Measurements from ENCODE around the gene FLT4.
"Not testable (repeated sequence)": the region's sequence is repeated elsewhere in the genome, so short reads cannot be mapped to it uniquely, and the experiment has no call there.

FLT4 gene

DNA sequence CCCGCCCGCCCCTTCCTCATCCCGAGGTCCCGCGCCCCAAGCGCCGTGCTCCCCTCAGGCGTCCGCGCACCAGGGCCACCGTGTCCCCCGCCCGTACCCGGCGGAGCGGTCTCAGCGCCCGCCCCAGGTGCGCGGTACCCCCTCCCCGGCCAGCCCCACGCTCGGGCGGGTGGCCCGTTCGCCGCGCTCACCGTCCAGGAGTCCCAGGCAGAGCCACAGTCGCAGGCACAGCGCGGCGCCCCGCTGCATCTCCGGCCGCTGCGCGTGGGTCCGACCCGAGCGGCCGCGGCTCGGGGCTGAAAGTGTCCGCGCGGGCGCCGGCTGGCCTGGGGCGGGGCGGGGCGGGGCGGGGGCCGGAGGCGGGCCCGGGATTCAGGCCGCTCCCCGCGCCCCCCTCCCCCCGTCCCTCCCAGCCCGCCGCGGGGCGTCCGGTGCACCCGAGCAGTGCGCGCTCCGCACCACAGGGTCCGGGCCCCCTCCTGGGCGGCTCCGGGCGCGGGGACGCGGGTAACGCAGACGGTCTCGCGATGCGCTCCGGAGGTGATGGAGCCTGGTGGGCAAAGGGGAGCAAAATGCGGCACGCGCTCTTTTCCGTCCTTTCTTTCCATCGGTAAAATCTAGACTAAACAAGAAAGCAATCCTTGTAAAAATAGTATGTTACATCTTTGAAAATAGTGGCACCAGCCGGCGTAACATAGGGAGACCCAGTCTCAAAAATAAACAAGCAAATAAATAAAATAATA is at the start of gene FLT4:
Gene FLT4 (minus strand): TSS at position 304 of the 743 bp plus-strand sequence. CDS start 55 bp downstream, at position 249.
- DNase-seq (ENCODE audit: low spot score), result no peak

DNA sequence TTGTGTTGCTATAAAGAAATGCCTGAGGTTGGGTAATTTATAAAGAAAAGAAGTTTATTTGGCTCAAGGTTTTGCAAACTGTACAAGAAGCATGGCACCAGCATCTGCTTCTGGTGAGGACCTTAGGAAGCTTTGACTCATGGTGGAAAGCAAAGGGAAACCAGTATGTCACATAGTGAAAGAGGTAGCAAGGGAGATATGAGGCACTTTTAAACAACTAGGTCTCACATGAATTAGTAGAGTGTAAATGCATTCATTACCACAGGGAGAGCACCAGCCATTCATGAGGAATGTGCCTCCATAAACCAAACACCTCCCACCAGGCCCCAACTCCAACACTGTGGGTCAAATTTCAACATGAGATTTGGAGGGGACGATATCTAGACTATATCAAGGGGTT is 49.6 kb upstream of the FLT4 start:
- no peak for DNase-seq (ENCODE audit: low spot score)

DNA sequence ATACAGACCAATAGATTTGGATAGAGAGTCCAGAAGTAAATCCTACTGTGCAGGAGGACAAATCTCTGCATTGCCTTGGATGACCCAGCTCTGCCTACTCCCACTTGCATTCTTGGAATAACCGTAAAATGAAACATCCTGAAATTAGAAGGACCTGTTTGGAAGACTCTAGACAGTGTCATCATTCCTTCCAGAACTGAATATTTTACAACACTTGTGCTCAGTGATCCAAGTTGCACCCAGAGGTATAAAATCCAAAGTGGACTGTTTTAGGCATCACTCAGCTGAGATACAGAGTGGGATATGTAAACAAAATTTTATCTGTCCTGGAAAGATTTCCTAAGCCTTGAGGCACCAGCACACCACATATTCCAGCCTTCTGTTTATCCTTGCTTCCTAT is 46.7 kb upstream of the FLT4 start:
- DNase-seq (ENCODE audit: low spot score), result no peak

DNA sequence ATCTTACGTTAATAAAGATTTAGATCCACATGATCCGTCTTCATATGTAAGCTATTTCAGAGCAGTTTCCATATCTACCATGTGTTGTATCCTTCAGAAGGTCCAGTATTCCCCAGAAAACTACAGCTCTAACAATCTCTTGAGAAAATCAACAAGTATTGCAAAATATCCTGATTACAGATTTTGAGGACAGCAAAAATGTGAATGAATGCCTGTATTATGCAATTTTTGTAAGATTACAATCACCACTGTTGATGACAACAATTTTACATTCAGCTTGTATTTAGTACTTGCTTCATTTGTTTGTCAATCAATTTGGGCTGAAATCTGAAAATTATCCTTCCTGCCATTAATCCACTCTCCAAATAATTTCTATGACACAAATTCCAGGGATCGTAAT is 43.0 kb upstream of the FLT4 start:
- DNase-seq (ENCODE audit: low spot score), result no peak

DNA sequence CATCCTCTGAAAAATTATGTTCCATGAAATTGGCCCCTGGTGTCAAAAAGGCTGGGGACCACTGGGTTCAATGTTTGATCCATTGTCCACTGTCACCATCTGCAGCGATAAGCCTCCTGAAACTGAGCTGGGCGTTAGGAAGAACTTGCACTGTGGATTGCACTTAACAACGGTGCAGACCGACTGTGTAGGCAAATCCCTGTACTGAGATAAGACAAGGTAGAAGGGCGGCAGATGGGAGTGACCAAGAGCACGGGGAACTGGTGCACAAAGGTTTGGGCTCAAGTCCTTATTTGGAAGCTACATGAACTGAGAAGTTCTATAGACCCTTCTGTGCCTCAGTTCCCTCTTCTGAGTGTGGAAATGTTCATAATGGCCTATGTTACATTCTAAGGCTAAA is 41.6 kb upstream of the FLT4 start:
- DNase-seq (ENCODE audit: low spot score), result no peak

DNA sequence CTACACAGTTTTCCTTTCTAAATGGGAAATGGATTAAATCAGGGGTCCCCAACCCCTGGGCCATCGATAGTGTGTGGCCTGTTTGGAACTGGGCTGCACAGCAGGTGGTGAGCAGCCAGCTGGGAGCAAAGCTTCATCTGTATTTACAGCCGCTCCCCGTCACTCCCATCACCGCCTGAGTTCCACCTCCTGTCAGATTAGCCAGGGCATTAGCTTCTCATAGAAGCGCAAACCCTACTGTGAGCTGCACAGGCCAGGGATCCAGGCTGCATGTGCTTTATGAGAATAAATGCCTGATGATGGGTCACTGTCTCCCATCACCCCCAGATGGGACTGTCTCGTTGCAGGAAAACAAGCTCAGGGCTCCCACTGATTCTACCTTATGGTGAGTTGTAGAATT is 41.2 kb upstream of the FLT4 start:
- no peak for DNase-seq (ENCODE audit: low spot score)

DNA sequence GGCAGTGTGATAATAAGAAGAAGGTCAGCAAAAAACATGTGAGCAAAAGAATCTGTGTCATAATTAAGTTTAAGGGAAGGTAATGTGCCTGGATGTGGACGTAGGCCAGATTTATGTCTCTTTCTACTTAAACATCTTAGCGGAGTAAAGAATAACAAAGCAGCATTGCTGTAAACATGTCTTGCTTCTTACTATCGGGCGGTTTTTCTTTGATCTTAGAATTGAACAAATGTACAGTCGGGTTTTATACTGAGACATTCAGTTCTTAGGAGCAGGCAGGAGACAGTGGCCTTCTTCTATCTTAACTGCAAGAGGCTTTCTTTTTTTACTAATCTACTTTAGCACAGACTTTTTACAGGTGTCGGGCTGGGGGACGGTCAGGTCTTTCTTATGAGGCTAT is 40.4 kb upstream of the FLT4 start:
- DNase-seq (ENCODE audit: low spot score), result no peak

DNA sequence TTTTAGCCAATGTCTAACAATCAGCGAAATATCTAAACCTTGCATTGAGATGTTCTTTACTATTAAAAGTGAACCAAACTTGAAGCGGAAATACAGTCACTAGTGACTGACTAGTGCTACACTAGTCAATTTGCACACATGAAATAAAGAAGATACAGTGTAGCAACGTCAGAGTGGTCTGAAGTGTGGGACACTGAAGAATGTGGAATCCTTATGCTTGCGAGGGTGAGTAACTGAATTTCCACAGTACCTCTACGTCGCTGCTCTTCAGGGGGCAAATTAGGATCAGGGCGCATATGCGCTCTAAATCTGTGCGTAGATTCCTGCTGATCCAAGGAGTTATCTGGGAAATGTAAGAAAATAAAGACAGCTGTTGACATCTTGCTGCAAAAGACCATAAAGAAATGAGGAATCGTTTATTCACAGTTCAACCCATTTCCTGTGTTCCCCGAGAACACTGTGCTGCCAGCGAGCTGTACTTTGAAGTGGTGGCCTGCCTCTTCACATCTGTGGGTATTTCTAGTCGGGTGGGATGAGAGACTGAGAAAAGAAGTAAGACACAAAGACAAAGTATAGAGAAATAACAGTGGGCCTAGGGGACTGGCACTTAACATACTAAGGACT is 39.8 kb upstream of the FLT4 start:
- DNase-seq (ENCODE audit: low spot score), result no peak

DNA sequence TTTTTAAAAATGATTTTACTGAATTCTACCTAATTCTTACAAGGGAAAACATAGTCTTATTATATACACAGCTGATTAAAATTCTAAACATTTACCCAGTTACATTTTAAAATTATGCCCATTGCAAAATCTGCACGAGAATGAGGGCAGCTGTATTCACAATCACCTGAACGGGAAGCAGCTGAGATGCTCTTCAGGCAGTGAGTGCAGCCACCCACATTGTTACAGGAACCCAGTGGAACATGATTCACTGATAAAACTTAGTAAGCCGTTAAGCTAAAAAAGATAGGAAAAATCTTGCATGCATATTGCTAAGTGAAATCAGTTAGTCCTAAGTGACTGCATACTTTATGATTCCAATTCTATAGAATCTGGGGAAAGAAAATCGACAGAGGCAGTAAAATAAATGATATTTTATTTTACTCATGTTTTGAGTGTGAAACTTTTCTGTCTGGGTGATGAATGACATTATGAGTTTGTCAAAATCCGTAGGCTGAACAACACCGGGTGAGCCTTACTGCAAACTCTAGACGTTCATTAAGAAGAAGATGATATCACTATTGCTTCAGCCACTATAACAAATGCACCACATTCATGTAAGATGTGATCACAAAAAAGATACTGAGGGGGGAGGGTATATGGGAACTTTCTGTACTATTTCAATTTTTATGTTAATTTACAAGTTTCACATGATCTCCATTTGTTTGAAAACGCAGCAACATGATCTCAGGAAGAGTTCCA is 39.1 kb upstream of the FLT4 start:
- DNase-seq (ENCODE audit: low spot score), result peak; percentile 44

DNA sequence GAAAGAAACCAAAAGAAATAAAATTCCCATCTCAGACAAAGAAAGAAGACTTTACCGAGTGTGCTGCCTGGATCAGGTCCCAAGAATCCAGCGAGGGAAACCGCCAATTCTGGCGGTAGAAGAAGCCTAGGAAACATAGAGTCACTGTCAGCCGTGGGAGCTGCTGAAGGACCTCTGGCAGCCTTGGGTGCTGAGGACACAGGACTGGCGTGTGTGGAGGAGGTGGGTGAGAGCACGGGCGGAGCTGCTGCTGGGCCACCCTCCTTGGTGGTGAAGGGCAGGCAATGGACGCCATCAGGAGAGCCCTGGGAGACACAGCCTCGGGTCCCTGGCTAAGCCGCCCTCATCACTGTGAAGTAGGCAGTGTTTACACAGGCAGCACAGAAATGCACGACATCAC is 37.4 kb upstream of the FLT4 start:
- DNase-seq (ENCODE audit: low spot score), result not testable (repeated sequence)

DNA sequence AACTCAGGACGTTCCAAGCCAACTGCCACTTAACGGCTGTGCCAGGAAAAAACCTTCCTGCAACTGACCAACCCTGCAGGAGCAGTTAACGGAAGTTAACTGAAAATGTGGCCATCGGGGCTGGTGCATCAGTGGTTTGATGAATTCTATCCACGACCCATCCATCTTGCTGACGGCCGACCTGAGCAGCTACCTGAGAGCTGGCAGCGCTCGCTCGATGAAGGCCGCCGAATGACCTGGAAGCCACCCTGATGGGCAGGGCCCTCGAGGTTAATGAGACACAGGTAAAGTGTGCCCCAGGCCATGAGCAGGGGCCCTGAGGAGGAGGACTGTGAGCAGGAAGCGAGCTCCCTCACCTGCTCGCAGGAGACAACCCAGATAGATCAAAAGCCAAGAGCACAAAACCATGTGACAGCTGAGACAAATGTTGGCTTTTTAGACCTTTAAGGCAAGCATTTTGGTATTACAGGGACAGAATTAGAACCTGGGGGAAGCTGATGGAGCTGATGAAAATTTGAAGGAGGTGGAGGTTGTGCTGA is 35.3 kb upstream of the FLT4 start:
- peak; percentile 8 for DNase-seq (ENCODE audit: low spot score)

DNA sequence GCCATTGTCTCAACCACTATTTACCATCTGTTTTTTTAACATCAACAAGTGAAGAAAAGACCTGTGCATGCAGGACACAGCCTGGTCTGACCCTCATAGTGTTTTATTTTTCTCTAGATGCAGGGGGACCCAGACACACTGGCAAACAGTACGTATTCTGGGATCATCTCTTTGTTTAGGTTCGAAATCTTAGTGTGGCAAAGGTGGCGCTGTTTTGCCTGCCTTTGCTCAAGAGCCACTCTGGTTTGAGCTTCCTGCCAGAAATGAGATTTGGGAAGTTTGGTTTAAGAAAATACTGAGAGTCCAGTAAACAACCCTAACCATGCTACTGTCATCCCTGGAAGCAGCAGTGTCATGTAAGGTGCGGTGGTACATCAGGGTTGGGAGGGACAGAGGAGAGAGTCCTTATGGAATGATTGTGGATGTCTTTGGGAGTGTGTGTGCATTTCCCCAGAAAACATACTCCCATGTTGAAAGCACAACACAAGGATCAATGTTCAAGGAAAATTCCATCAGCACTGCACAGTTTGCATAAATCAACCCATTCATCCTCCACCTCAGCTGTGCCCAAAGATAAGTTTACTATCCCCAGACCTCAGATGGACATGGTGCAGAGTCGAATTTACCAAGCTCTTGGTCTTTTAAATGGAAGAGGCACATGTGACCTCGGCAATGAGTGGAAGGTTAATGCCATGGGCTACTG is 34.0 kb upstream of the FLT4 start:
- no peak for DNase-seq (ENCODE audit: low spot score)

DNA sequence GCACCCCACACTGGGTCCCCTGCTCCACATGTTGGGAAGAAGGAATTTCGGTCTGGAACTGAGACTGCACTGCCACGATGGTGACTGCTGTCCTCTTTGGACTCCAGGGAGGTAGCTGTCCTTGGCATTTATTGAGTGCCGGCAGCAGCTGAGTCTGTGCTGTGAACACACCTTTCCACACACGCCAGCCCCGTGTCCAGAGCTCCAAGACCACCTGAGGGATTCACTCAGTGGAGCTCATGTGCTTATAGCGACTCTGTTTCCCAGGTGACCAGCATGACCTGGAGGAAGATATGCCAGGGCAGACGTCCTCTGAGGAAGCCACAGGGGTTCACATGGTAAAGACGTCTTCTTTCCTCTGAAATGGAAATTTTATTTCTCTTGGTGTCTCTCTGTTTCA is 33.2 kb upstream of the FLT4 start:
- no peak for DNase-seq (ENCODE audit: low spot score)

DNA sequence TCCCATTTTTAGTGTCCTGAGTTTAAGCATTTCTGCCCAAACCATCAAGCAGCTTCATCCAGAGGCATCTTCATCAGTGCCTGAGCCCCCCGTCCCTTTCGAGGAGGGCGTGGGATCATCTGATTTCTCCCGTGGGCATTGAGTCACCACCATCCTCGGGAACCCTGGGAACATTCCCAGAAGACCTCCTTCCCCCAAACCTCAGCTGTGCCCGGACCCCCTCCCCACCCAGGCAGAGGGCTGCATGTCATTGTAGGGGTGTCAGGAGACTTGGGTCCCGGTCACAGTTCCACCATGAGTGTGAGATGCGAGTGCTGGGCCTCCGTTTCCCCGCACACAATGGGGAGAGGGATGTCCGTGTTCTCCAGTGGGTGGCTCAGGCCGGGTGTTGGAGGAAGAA is 32.6 kb upstream of the FLT4 start:
- DNase-seq (ENCODE audit: low spot score), result not testable (repeated sequence)

DNA sequence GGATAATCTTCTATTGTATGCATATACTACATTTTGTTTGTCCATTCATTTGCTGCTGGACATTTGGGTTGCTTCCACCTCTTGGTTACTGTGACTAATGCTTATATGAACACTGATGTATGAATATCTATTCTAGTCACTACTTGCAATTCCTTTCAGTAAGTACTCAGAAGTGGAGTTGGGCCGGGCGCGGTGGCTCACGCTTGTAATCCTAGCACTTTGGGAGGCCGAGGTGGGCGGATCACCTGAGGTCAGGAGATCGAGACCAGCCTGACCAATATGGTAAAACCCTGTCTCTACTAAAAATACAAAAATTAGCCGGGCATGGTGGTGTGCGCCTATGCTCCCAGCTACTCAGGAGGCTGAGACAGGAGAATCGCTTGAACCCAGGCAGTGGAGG is 28.9 kb upstream of the FLT4 start:
- DNase-seq (ENCODE audit: low spot score), result not testable (repeated sequence)

DNA sequence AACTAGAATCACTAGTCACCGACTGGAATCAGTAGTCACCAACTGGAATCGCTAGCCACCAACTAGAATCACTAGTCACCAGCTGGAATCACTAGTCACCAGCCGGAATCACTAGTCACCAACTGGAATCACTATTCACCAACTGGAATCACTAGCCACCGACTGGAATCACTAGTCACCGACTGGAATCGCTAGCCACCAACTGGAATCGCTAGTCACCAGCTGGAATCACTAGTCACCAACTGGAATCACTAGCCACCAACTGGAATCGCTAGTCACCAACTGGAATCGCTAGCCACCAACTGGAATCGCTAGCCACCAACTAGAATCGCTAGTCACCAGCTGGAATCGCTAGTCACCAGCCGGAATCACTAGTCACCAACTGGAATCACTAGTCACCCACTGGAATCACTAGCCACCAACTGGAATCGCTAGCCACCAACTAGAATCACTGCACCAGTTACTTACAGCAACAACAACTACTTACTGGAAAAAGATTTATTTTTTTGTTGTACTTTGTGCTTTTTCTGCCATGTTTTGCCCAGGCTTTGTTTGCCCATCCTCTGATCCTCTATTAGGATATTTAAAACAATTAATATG is 25.7 kb upstream of the FLT4 start:
- no peak for DNase-seq (ENCODE audit: low spot score)

DNA sequence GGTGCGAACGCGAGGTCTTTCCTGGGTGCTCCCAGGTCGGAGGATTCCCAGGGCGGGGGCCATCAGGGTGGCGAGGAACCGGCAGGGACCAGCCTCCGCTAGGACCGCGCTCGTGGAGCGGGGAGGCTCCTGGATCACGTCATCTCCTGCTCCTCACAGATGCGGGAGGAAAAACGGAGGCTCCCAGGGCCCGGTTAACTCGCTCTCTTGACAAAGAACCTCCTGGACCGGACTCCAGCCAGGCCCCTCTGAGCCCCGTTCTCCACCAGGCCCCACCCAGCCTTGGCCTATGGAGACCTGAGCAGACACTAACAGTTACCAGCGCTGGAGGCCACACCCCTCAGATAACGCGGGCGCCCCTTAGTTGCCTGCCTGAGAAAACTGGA is 24.7 kb upstream of the FLT4 start:
- not testable (repeated sequence) for DNase-seq (ENCODE audit: low spot score)

DNA sequence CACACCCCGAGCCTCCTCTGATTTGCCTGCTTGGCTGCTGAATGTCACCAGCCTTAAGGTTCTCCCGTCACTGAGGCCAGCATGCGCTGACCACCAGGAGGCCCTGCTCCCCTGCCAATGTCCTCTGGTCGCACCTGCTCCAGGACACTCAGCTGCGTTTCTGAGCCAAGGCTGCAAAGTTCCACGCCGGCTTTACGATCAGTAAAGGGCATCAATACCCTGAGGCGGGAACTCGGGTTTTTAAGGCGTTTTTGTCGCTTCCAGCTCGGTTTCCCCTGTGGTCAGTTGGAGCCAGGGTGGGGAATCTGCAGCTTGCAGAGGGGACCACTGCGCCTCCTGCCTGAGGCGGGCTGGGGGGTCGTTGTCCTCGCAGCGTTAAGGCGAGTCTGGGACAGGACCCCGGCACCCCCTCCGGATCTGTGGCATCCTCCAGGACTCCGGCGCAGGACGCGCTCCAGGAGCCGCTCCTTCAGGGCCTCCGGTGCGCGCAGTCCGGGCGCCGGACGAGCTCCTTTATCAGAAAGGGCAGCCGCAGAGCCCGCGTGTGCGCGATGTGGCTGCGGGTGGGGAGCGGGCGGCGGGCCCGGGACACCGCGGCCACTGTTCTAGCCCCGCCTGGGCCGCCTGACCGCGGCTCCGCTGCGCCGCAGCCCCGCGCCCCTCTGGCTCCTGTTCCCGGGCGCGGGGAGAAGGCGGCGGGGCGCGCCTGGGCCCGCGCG is 24.1 kb upstream of the FLT4 start:
- DNase-seq (ENCODE audit: low spot score), result no peak

DNA sequence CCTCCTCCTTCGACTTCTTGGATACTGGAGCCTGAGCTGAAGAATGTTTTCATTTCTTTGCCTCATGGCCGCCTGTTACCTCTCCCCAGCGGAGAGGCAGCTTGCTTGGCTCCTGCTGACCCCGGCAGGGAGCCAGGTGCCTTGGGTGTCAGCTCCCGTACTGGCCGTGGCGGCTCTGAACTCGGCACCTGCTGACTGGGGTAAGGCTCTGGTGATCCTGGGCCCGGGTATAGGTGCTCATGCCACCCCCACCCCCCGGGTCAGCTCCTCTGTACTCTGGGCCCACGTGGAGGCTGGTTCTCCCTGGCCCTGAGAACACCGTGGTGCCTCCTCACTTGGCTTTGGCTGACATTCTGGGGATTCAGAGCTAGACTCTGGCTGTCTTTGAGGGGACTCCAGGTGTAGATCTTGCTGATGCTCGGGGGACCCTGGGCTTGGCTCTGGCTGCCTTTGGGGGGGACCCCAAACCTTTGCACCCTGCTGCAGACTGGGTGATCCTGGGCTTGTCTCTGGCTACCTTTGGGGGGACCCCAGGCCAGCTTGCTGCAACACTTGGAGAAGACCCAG is 22.6 kb upstream of the FLT4 start:
- DNase-seq (ENCODE audit: low spot score), result not testable (repeated sequence)

DNA sequence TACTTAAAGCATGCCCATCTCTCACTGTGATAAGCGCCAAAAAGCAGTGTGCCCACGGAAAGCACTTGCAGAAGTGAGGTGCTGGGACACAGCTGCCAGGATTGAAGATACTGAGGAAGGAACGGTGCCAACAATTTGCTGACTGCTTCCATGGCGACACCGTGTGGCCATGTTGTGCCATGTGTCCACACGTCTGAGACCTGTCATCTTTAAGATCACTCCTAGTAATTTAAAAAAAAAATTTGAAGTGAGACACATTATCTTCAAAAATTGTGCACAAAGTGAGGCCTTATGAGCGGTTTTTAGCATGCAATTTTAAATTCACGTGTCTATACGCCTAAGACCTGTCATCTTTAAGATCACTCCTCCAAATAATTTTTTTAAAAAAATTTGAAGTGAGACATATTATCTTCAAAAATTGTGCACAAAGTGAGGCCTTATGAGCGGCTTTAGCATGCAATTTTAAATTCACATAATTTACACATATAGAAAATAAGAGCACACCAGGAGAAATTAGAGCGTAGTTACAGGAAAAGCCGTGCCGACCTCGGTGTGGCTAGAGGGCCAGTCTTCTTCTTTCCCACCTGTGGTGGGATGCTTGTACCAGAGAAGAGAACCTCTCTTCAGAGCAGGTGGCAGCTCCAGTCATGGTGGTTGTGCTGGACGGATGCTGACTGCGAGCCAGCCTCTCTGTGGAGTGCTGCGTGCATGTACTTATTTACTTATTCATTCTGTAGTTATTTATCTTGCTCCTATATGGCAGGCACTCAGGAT is 21.4 kb upstream of the FLT4 start:
- DNase-seq (ENCODE audit: low spot score), result peak; percentile 63
